Progenitor cell of endocrine pancreas (in vitro differentiated cells): ENCODE results near the gene SNX1. TPM values are rescaled to one million over a fixed set of nuclear protein-coding genes. Genes with fewer than 3 reads are reported as not detected.
"Not testable (repeated sequence)": the region's sequence is repeated elsewhere in the genome, so short reads cannot be mapped to it uniquely, and the experiment has no call there.

Source experiments
- DNase-seq: peaks from one replicate; pipeline ENCODE4 v3.0.0; 2021; ENCODE audit warnings: low spot score; ENCODE audit not compliant: unreplicated experiment
- H3K27ac Mint-ChIP-seq: 2 replicates; pipeline ENCODE4 v1.8.0; 2021; ENCODE audit warnings: mild to moderate bottlenecking, moderate library complexity, mixed read lengths
- H3K27me3 Mint-ChIP-seq: 2 replicates; pipeline ENCODE4 v1.8.0; 2021; ENCODE audit warnings: mixed read lengths
- H3K36me3 Mint-ChIP-seq: 2 replicates; pipeline ENCODE4 v1.8.0; 2022; ENCODE audit warnings: mixed read lengths; ENCODE audit not compliant: insufficient read depth
- H3K4me1 Mint-ChIP-seq: 2 replicates; pipeline ENCODE4 v1.8.0; 2021; ENCODE audit warnings: low read depth, mixed read lengths
- H3K4me3 Mint-ChIP-seq: 2 replicates; pipeline ENCODE4 v1.8.0; 2021; ENCODE audit warnings: low read depth, mild to moderate bottlenecking, moderate library complexity, mixed read lengths
- H3K9me3 Mint-ChIP-seq: 2 replicates; pipeline ENCODE4 v1.8.0; 2021; ENCODE audit warnings: low read depth, mixed read lengths
- total RNA-seq: library from RNA; stranded (reverse); gene quantifications from 2 replicates; pipeline ENCODE4 v1.2.1, GENCODE V29; 2021
- TF ChIP-seq, protein P1 (sequence below): fragments of 200-600 bp; sonication (generic); IDR thresholded peaks from one replicate; pipeline ENCODE4 v1.5.0; 2021; ENCODE audit warnings: antibody characterized with exemption, mild to moderate bottlenecking; ENCODE audit not compliant: unreplicated experiment

SNX1 gene
- total RNA-seq, 1 donor from 2014 or later, result 91.4 TPM

DNA sequence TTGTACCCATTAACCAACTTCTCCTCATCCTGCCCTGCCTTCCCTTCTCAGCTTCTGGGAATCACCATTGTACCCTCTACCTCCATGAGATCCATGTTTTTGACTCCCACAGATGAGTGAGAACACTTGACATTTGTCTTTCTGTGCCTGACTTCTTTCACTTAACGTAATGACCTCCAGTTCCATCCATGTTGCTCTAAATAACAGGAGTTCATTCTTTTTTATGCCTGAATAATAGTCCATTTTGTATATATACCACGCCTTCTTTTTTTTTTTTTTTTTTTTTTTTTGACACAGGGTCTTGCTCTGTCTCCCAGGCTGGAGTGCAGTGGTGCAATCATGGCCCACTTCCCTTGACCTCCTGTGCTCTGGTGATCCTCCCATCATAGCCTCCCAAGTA lies 6.7 kb downstream of the SNX1 start:
- no peak for DNase-seq
- Mint-ChIP-seq H3K36me3 (peaks cover 1% of the 10 kb centered on the region), H3K4me1 (peaks cover 7% of the 10 kb centered on the region), H3K9me3 (no peaks in the 10 kb centered on the region), H3K4me3 (no peak overlapping the region), H3K27me3 (no peaks in the 10 kb centered on the region), H3K27ac (no peak overlapping the region)
- TF ChIP-seq, protein P1, sequence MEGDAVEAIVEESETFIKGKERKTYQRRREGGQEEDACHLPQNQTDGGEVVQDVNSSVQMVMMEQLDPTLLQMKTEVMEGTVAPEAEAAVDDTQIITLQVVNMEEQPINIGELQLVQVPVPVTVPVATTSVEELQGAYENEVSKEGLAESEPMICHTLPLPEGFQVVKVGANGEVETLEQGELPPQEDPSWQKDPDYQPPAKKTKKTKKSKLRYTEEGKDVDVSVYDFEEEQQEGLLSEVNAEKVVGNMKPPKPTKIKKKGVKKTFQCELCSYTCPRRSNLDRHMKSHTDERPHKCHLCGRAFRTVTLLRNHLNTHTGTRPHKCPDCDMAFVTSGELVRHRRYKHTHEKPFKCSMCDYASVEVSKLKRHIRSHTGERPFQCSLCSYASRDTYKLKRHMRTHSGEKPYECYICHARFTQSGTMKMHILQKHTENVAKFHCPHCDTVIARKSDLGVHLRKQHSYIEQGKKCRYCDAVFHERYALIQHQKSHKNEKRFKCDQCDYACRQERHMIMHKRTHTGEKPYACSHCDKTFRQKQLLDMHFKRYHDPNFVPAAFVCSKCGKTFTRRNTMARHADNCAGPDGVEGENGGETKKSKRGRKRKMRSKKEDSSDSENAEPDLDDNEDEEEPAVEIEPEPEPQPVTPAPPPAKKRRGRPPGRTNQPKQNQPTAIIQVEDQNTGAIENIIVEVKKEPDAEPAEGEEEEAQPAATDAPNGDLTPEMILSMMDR, result no peak

DNA sequence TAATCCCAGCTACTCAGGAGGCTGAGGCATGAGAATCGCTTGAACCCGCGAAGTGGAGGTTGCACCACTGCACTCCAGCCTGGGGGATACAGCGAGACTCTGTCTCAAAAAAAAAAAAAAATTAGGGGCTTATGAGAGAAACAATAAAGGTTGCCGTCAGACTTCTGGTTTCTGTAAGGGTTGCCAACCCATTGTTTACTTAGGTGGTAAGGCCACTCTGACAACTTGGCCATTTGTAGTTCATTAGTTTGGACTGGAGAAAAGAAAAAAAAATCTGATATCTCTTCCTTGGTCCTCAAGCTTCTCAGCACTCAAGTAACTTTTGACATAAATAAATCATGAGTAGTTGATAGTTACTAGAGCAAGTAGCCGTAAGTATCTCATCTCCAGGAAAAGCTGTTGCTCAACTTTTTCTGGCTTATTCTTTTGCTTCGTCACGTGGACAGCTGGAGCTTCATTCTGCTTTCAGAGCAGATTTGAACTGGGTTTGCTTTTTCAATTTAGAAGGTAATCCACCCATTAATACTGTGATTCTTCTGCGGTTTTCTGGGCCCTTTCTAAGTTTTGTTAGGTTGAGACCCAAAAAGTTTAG lies 9.4 kb downstream of the SNX1 start:
- peaks cover 3% of the 10 kb centered on the region for H3K36me3 Mint-ChIP-seq
- H3K4me3 Mint-ChIP-seq, result no peak overlapping the region
- H3K9me3 Mint-ChIP-seq, result no peaks in the 10 kb centered on the region
- H3K27ac Mint-ChIP-seq, result no peak overlapping the region
- TF ChIP-seq, protein P1, result no peak
- no peaks in the 10 kb centered on the region for H3K27me3 Mint-ChIP-seq
- H3K4me1 Mint-ChIP-seq, result no peaks in the 10 kb centered on the region
- DNase-seq, result no peak

DNA sequence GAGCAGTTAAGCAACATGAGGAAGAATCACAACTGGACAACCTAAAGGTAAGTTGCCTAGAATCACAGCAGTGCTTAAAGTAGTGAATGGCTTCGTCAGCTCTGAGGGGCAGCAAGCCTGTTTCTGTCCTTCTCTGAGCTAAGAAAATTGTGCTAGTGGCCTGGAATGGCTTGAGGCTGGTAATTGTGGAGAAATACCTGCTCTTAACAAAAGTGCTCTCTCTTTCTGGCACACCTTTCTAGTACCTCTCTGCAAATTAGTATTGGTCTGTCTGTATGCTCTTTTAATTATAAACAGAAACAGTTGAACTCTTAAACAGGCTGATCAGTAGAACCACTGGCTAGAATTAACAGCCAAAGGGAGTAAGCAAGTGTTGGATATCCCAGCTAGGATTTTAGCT lies 11.6 kb downstream of the SNX1 start:
- Mint-ChIP-seq H3K4me3 (no peak overlapping the region), H3K27ac (no peak overlapping the region), H3K4me1 (peaks cover 16% of the 10 kb centered on the region), H3K27me3 (no peaks in the 10 kb centered on the region), H3K36me3 (peaks cover 2% of the 10 kb centered on the region), H3K9me3 (no peaks in the 10 kb centered on the region)
- TF ChIP-seq, protein P1, result no peak
- DNase-seq, result no peak

DNA sequence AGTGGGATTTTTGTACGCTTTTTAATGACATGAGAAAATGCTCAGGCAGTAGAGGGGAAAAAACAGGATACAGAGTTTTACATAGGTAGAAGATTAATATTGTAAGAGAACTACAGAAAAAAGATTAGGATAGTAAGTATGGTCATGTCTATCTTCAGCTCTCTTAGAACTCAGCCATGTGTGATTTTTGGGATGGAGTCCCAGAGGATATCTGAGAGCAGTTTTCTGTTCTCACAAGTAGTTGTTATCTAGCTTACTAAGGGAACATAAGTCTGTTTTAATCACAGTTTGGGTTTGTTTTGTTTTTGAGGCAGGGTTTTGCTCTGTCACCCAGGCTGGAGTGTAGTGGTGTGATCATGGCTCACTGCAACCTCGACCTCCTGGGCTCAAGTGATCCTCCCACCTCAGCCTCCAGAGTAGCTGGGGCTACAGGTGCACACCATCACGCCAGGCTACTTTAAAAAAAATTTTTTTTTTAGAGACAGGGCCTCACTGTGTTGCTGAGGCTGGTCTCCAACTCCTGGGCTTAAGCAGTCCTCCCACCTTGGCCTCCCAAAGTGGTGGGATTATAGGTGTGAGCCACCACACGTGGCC lies 14.4 kb downstream of the SNX1 start:
- Mint-ChIP-seq H3K36me3 (peaks cover 10% of the 10 kb centered on the region), H3K27ac (peak overlapping the region; percentile 62)

DNA sequence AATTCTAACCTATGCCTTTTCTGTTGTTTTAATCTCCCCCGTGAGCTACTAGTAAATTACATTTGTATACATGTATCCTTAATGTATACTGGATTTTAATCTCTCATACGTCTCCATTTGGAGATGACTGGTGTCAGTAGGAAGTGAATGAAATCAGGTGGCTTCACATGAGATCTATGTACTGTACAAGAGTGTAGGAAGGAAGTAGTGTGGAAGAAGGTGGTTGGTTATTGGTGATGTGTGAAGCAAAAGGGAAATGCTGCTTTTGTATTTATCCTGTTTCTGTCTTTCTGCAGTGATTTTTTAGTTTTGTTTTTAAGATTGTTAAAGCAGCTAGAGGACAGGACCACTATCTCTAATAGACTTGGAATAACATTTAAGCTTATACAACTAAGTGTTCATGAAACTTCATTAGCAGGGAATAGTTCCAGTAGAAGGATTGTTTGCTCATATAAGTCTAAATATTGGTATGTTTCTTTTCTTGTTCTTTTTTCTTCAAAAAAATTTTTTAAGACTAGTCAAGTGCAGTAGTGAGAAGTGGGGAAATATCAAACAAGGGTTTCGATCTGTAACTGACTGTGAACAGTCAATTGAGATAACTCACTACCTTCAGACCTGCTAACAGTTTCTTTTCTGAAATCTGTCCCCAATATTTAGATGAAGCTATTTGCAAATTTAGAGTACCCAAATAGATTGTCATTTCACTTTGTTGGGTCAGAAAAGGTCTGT lies 15.3 kb downstream of the SNX1 start:
- TF ChIP-seq, protein P1, result no peak
- no peaks in the 10 kb centered on the region for H3K27me3 Mint-ChIP-seq

More for the DNA sequence above, 14.4 kb downstream of the SNX1 start:
- H3K9me3 Mint-ChIP-seq, DNase-seq, H3K27me3 Mint-ChIP-seq, H3K4me3 Mint-ChIP-seq: not testable (repeated sequence)
- H3K4me1 Mint-ChIP-seq, result peaks cover 22% of the 10 kb centered on the region

More for the DNA sequence above, 15.3 kb downstream of the SNX1 start:
- Mint-ChIP-seq H3K36me3 (peaks cover 10% of the 10 kb centered on the region), H3K4me3 (no peak overlapping the region), H3K4me1 (peaks cover 22% of the 10 kb centered on the region), H3K9me3 (no peaks in the 10 kb centered on the region), H3K27ac (peak overlapping the region; percentile 62)
- no peak for DNase-seq
